Effector memory CD8-positive, alpha-beta T cell (primary cell): Measurements from ENCODE around the gene CACNG4.

Experiments
- ATAC-seq: fragments of 150-1000 bp; cut with Tn5 transposase; replicated peaks from 2 replicates; pipeline ENCODE4 v1.10.0; 2021; ENCODE audit warnings: mild to moderate bottlenecking, moderate library complexity
- DNase-seq, 3 experiments: peaks; one replicate each; pipeline ENCODE4 v3.0.0; 2021
- H3K27ac Mint-ChIP-seq, 2 donors: one replicate each; pipeline ENCODE4 v1.8.0; 2022; ENCODE audit warnings: mild to moderate bottlenecking in 2 of 2, mixed read lengths in 2 of 2, moderate library complexity in 2 of 2
- H3K27me3 Mint-ChIP-seq, 2 donors: one replicate each; pipeline ENCODE4 v1.8.0; 2022; ENCODE audit warnings: mixed read lengths in 2 of 2
- H3K36me3 Mint-ChIP-seq: one replicate; pipeline ENCODE4 v1.8.0; 2022; ENCODE audit warnings: mild to moderate bottlenecking, moderate library complexity, mixed read lengths; ENCODE audit not compliant: insufficient read depth
- H3K4me1 Mint-ChIP-seq, 2 donors: one replicate each; pipeline ENCODE4 v1.8.0; 2022; ENCODE audit warnings: low read depth in 2 of 2, mixed read lengths in 2 of 2
- H3K4me3 Mint-ChIP-seq, 2 donors: one replicate each; pipeline ENCODE4 v1.8.0; 2022; ENCODE audit warnings: mild to moderate bottlenecking in 2 of 2, mixed read lengths in 2 of 2, moderate library complexity in 2 of 2
- H3K9me3 Mint-ChIP-seq, 2 donors: one replicate each; pipeline ENCODE4 v1.8.0; 2022; ENCODE audit warnings: mixed read lengths in 2 of 2

CACNG4 gene

DNA sequence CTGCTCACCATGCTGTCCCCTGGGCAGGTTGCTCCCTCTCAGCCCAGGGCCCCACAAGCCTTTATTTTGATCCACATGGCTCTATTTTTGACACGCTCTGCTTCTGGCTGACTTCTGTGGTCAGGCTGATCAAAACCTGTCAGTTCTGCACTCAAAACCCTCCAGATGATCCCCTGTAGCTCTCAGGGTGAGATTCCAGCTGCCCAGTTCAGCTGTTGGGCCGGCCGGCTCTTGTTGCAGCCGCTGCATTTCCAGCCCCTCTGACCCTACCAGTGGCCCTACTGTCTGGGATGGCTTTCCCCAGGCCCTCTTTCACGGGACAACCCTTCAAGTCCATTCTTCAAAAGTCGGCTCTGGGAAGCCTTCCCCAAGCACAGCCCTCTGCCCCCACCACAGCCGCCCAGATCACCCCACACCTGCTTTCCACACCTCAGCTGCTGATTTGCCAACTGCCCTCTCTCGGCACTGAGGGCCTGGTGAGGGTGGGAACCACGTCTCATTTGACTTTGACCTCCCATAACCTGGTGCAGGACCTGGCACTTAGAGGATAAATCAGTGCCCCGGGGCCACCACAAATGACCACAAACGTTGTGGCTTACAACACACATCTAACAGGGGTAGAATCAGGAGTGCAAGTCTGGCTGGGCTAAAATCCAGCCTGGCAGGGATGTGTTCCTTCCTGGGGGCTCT is 16.3 kb upstream of the CACNG4 start:
- no peak for DNase-seq
- no peak for ATAC-seq
- H3K27ac Mint-ChIP-seq: no peak overlapping the region
- H3K27me3 Mint-ChIP-seq: peaks cover 67 to 78% of the 10 kb centered on the region in 2 donors
- H3K36me3 Mint-ChIP-seq: no peaks in the 10 kb centered on the region
- no peak overlapping the region for H3K4me3 Mint-ChIP-seq
- peaks cover 0 to 5% of the 10 kb centered on the region in 2 donors for H3K4me1 Mint-ChIP-seq
- no peaks in the 10 kb centered on the region for H3K9me3 Mint-ChIP-seq

GRCh38 chr17:66949501-66949900 is 15.0 kb upstream of the CACNG4 start:
- H3K27me3 Mint-ChIP-seq: peaks cover 61 to 77% of the 10 kb centered on the region in 2 donors
- DNase-seq (no peak), ATAC-seq (no peak)
- H3K9me3 Mint-ChIP-seq: no peaks in the 10 kb centered on the region
- H3K27ac Mint-ChIP-seq: no peak overlapping the region
- H3K36me3 Mint-ChIP-seq: no peaks in the 10 kb centered on the region
- H3K4me3 Mint-ChIP-seq: no peak overlapping the region
- H3K4me1 Mint-ChIP-seq: no peaks in the 10 kb centered on the region

GRCh38 chr17:66950325-66950724 is 14.2 kb upstream of the CACNG4 start:
- no peaks in the 10 kb centered on the region for H3K4me1 Mint-ChIP-seq
- no peak overlapping the region for H3K27ac Mint-ChIP-seq
- no peak overlapping the region for H3K4me3 Mint-ChIP-seq
- DNase-seq (no peak), ATAC-seq (no peak)
- no peaks in the 10 kb centered on the region for H3K9me3 Mint-ChIP-seq
- H3K36me3 Mint-ChIP-seq: no peaks in the 10 kb centered on the region
- peaks cover 53 to 68% of the 10 kb centered on the region in 2 donors for H3K27me3 Mint-ChIP-seq

GRCh38 chr17:66950886-66951604 is 13.5 kb upstream of the CACNG4 start:
- ATAC-seq (no peak), DNase-seq (no peak)
- Mint-ChIP-seq H3K4me3 (no peak overlapping the region), H3K4me1 (no peaks in the 10 kb centered on the region), H3K27ac (no peak overlapping the region), H3K27me3 (peaks cover 46 to 61% of the 10 kb centered on the region in 2 donors), H3K9me3 (no peaks in the 10 kb centered on the region), H3K36me3 (no peaks in the 10 kb centered on the region)

DNA sequence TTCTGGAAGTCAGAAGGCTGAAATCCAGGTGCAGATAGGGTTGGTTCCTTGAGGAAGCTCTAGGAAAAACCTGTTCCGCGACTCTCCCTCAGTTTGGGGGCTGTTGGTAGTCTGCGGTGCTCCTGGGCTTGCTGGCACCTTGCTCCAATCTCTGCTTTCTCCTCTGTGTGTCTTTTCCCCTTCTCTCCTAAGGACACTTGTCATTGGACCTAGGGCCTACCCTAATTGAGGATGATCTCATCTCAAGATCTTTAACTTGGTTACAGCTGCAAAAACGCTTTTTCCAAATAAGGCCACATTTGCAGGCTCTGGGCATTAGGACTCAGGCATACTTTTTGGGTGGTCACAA is 12.9 kb upstream of the CACNG4 start:
- Mint-ChIP-seq H3K27ac (no peak overlapping the region), H3K4me3 (no peak overlapping the region), H3K36me3 (no peaks in the 10 kb centered on the region), H3K27me3 (peaks cover 40 to 56% of the 10 kb centered on the region in 2 donors), H3K9me3 (no peaks in the 10 kb centered on the region), H3K4me1 (no peaks in the 10 kb centered on the region)
- DNase-seq (no peak), ATAC-seq (no peak)

DNA sequence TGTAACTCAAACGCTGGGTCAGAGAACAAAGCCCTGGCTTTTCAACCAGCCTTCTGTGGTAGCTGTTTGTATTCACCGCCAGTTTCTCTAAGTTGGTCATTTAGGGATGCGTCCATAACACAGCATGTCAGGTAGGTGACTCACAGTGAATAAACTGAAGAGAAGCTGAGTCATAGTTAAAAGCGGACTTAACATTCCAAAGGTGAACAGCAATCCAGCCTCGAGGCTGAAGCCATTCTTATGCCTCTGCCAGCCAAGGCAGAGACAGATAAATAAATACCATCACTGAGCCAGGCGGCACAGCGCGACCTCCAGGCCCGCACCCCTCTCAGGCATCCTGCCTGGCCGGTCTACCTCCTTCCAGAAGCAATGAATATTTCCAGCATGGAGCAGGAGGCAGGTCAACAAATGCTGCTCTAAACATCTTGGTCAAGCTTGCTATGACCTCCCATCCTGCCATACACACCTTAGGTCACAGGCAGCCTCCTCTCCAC is 12.4 kb upstream of the CACNG4 start:
- DNase-seq (no peak), ATAC-seq (no peak)
- no peaks in the 10 kb centered on the region for H3K4me1 Mint-ChIP-seq
- no peaks in the 10 kb centered on the region for H3K9me3 Mint-ChIP-seq
- peaks cover 35 to 51% of the 10 kb centered on the region in 2 donors for H3K27me3 Mint-ChIP-seq
- no peak overlapping the region for H3K27ac Mint-ChIP-seq
- no peak overlapping the region for H3K4me3 Mint-ChIP-seq
- no peaks in the 10 kb centered on the region for H3K36me3 Mint-ChIP-seq

GRCh38 chr17:66952681-66953629 is 11.6 kb upstream of the CACNG4 start:
- Mint-ChIP-seq H3K9me3 (no peaks in the 10 kb centered on the region), H3K36me3 (no peaks in the 10 kb centered on the region), H3K27me3 (peaks cover 34 to 47% of the 10 kb centered on the region in 2 donors), H3K4me1 (no peaks in the 10 kb centered on the region), H3K4me3 (no peak overlapping the region), H3K27ac (no peak overlapping the region)
- DNase-seq (no peak), ATAC-seq (no peak)

DNA sequence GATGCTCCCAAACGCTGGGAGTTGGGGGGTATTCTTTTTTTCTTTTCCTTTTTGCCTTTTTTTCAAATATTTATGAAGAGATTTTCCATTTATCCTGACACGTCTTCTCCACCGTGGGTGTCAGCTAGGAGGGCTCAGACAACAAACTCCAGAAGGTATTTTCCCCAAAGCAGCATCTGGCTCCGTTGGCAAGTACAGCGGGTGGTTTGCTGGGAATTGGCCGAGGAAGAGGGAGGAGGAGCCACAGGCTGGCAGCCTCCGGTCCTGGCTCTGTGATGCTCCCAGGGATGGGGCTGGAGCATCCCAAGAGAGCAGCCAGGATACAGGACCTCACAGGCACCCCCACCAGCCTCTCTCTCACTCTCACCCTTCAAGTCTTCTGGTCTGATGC is 10.9 kb upstream of the CACNG4 start:
- Mint-ChIP-seq H3K36me3 (no peaks in the 10 kb centered on the region), H3K4me3 (no peak overlapping the region), H3K4me1 (no peaks in the 10 kb centered on the region), H3K27me3 (peaks cover 28 to 47% of the 10 kb centered on the region in 2 donors), H3K27ac (no peak overlapping the region), H3K9me3 (no peaks in the 10 kb centered on the region)
- ATAC-seq: no peak
- DNase-seq: no peak

DNA sequence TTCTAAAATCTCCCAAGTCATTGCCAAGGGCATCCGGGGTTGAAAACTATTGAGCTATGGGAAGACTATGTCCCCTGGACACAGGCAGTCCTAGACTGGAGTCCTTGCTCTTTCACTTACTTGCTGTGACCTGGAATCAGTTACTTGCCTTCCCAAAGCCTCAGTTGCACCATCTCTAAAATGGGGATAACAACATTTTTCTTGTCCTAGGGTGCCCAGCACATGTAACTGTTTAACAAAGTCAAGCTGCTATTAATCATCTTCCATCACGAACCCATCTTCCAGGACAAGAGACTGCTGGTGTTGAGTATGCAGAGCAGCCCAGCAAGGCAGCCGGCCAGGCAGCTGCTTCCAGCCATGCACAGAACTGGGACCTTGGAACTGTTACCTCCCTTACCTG is 9.9 kb upstream of the CACNG4 start:
- ATAC-seq (no peak), DNase-seq (no peak)
- H3K9me3 Mint-ChIP-seq: no peaks in the 10 kb centered on the region
- H3K4me3 Mint-ChIP-seq: no peak overlapping the region
- H3K4me1 Mint-ChIP-seq: no peaks in the 10 kb centered on the region
- peaks cover 27 to 47% of the 10 kb centered on the region in 2 donors for H3K27me3 Mint-ChIP-seq
- H3K27ac Mint-ChIP-seq: no peak overlapping the region
- no peaks in the 10 kb centered on the region for H3K36me3 Mint-ChIP-seq

GRCh38 chr17:66955821-66956220 is 8.7 kb upstream of the CACNG4 start:
- Mint-ChIP-seq H3K27me3 (peaks cover 21 to 47% of the 10 kb centered on the region in 2 donors), H3K9me3 (no peaks in the 10 kb centered on the region), H3K27ac (no peak overlapping the region), H3K4me3 (no peak overlapping the region), H3K4me1 (no peaks in the 10 kb centered on the region), H3K36me3 (peaks cover 3% of the 10 kb centered on the region)
- ATAC-seq (no peak), DNase-seq (no peak)

DNA sequence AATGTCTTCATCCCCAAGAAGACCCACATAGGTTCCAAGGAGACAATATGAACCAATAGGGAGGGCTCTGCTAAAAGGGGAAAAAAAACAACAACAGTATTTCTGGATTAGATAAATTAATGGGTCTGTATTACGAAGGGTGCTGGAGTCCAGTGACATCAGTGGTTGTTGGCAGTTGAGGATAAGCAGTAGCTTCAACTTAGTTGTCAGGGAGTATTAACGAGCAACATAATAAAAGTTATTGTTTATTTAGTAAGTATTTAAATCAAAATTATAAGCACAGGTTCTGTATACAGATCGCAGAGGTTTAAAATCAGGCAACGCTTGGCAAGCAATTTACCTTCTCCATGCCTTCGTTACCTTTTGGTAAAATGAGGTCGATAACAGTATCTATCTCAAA is 7.6 kb upstream of the CACNG4 start:
- Mint-ChIP-seq H3K36me3 (peaks cover 3% of the 10 kb centered on the region), H3K4me1 (no peaks in the 10 kb centered on the region), H3K9me3 (no peaks in the 10 kb centered on the region), H3K27me3 (peaks cover 22 to 48% of the 10 kb centered on the region in 2 donors), H3K27ac (no peak overlapping the region), H3K4me3 (no peak overlapping the region)
- DNase-seq (no peak), ATAC-seq (no peak)

DNA sequence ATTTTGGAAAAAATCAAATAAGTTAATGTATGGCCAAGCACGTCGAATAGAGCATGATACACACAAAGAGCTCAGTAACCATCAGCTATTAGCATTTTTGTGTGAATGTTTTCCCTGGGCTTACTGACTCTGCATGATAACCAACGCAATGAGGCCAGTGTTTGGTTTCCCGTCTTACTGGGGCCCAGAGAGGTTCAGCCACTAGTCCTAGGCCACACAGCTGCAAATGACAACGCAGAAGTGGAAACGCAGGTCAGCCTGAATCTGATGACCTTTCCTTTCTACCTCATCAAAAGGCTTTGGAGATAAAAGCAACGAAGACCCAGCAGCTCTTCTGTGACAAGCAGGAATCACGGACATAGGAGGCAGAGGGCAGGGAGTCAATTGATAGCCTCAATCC is 7.2 kb upstream of the CACNG4 start:
- peaks cover 3% of the 10 kb centered on the region for H3K36me3 Mint-ChIP-seq
- no peak overlapping the region for H3K27ac Mint-ChIP-seq
- H3K4me1 Mint-ChIP-seq: no peaks in the 10 kb centered on the region
- no peak for DNase-seq
- no peaks in the 10 kb centered on the region for H3K9me3 Mint-ChIP-seq
- H3K27me3 Mint-ChIP-seq: peaks cover 26 to 52% of the 10 kb centered on the region in 2 donors
- ATAC-seq: no peak
- no peak overlapping the region for H3K4me3 Mint-ChIP-seq

DNA sequence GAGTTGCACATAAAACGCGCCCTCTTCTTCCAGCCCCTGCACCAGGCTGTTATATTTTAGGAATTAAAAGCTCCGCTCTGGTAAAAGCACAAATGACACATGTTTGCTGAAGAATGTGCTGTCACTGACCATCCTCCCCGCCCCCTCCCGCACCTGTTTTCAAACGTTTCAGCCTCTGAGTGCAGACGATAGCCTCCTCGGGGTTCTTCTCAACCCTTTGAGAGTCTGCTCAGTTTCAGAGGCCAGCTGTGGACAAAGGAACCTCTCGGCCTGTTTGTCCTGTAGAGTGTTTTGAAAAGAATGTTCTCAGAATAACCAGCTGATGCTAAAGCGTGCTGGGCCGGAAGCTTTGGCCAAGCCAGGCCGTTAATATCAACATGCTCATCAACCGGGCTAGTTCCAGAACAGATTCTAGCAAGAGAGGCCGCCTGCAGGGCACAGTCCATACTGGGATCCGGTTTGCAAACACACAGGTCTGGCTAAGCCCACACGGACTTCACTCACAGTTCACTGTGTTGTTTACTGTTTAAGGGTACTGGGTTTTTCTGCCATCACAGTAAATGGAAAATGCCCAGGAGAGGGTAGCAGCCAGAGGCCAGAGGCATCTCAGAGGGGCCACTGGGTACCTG is 6.4 kb upstream of the CACNG4 start:
- Mint-ChIP-seq H3K9me3 (no peaks in the 10 kb centered on the region), H3K4me3 (no peak overlapping the region), H3K36me3 (peaks cover 3% of the 10 kb centered on the region), H3K4me1 (no peaks in the 10 kb centered on the region), H3K27ac (no peak overlapping the region), H3K27me3 (peaks cover 33 to 58% of the 10 kb centered on the region in 2 donors)
- ATAC-seq (no peak), DNase-seq (no peak)
